ENCODE results near the gene LHX3. TPM values are rescaled to one million over a fixed set of nuclear protein-coding genes. Genes with fewer than 3 reads are reported as not detected.

LHX3 gene
- total RNA-seq, 1 donor from 2014 or later = not detected

DNA sequence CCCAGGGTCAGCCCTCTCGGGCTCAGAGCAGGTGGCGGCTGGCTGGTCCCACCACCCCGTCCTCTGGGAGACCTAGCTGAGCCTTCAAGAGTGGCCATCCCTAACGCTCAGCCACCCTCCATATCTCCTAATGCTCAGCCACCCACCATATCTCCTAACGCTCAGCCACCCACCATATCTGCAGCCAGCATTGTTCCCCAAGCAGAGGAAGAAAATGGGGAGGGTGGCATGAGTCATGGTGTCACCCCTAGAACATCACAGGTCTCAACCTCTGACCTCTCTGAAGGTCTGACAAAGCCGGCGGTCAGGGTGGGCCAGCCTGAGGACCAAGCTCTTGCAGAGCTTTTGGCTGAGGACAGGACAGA lies 14.7 kb downstream of the LHX3 start:
- H3K4me3 ChIP-seq = no peak overlapping the region
- no peaks in the 10 kb centered on the region for H3K36me3 ChIP-seq
- no peaks in the 10 kb centered on the region for H3K9me3 ChIP-seq
- H3K27me3 ChIP-seq = peaks cover 19% of the 10 kb centered on the region
- no peak for DNase-seq (ENCODE audit: extremely low spot score in 2 of 2)
- TF ChIP-seq POLR2AphosphoS5 (IDR thresholded peaks at IDR 0.05; ENCODE audit: insufficient read depth in 1 of 2, low read depth in 1 of 2) = no peak
- TF ChIP-seq POLR2A (IDR thresholded peaks at IDR 0.05) = no peak
- TF ChIP-seq, protein P1, sequence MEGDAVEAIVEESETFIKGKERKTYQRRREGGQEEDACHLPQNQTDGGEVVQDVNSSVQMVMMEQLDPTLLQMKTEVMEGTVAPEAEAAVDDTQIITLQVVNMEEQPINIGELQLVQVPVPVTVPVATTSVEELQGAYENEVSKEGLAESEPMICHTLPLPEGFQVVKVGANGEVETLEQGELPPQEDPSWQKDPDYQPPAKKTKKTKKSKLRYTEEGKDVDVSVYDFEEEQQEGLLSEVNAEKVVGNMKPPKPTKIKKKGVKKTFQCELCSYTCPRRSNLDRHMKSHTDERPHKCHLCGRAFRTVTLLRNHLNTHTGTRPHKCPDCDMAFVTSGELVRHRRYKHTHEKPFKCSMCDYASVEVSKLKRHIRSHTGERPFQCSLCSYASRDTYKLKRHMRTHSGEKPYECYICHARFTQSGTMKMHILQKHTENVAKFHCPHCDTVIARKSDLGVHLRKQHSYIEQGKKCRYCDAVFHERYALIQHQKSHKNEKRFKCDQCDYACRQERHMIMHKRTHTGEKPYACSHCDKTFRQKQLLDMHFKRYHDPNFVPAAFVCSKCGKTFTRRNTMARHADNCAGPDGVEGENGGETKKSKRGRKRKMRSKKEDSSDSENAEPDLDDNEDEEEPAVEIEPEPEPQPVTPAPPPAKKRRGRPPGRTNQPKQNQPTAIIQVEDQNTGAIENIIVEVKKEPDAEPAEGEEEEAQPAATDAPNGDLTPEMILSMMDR (IDR thresholded peaks at IDR 0.05) = no peak
- intact Hi-C loops (cut with DNase I) = no loop called here
- no peak overlapping the region for H3K27ac ChIP-seq
- H3K4me1 ChIP-seq = peaks cover 8% of the 10 kb centered on the region

DNA sequence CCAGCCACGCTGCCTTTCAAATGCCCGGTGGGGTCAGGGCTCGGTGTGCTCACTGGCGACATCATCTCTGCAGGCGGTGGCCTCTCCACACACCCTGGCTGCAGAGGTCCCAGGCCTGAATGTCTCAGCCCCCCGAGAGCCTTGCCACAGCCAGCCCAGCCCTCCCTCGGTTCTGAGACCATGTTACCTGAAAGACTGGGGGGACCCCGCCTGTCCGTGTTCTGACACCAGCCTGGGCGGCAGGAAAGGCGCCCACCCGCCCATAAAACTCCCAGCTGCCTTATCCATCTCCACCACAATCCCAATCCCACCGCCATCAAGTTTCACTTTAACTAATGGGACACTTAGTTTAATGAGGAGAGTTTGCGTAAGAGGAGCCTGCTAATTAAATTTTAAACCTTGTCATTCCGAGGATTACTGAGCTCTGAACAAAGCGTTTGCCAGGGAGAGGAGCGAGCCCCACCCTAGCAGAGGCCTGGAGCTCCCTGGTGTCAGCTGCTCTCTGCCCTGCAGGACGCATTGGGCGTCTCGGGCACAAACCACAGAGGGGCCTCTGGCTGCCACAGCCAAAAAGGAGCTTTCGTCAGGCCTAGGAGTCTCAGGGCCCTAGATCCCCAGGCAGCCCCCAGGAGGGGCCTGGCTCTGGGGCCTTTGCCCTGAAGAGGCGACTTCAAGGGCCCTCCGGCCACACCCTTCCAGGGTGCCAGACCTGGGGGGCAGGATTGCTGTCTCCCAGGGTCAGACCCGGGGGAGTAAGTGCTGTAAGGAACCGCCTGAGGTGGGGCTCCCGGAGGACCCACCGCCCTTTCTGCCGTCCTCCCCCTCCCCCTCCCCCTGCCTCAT lies 15.3 kb downstream of the LHX3 start:
- Histone ChIP-seq H3K9me3 (no peaks in the 10 kb centered on the region), H3K4me1 (peaks cover 8% of the 10 kb centered on the region), H3K36me3 (no peaks in the 10 kb centered on the region), H3K4me3 (no peak overlapping the region), H3K27ac (no peak overlapping the region), H3K27me3 (peaks cover 19% of the 10 kb centered on the region)
- intact Hi-C loops (cut with DNase I) = no loop called here
- TF ChIP-seq, protein P1 (IDR thresholded peaks at IDR 0.05) = no peak
- TF ChIP-seq POLR2A (IDR thresholded peaks at IDR 0.05) = no peak
- no peak for TF ChIP-seq POLR2AphosphoS5 (IDR thresholded peaks at IDR 0.05; ENCODE audit: insufficient read depth in 1 of 2, low read depth in 1 of 2)
- DNase-seq (ENCODE audit: extremely low spot score in 2 of 2) = no peak

DNA sequence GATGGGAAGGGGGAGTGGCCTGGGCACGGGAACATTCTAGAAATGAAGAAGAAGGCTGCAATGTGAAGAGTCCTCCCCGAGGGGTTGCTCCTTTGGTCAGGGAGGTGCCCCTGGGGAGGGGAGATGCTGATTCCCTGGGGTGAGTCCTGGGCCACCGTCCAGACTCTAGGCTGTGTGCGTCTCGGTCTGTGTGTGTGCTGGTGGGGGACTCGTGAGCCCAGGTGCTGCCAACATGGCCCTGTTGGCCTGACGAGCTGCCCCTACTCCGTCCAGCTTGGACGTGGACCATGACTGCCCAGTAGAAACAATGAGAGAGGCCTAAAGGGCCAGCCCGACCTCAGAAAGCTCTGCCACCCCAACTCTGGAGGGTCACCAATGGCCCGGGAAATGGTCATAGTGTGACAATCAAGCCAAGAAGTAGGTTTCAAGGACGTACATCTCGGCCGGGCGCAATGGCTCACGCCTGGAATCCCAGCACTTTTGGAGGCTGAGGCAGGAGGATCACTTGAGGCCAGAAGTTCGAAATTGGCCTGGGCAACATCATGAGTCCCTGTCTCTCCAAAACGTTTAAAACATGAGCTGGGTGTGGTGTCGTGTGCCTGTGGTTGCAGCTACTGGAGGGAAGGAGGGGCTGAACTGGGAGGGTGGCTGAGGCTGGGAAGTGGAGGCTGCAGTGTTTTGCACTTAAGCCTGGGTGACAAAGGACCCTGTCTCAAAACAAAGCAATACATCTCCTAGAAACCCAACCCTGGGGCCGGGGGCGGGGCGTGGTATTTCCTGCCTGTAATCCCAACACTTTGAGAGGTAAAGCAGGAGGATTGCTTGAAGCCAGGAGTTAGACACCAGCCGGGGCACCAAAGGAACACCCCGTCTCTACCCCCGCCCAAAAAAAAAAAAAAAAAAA lies 17.0 kb downstream of the LHX3 start:
- H3K36me3 ChIP-seq = no peaks in the 10 kb centered on the region
- DNase-seq (ENCODE audit: extremely low spot score in 2 of 2) = no peak
- intact Hi-C loops (cut with DNase I) = no loop called here
- H3K4me3 ChIP-seq = no peak overlapping the region
- no peak for TF ChIP-seq POLR2AphosphoS5 (IDR thresholded peaks at IDR 0.05; ENCODE audit: insufficient read depth in 1 of 2, low read depth in 1 of 2)
- TF ChIP-seq, protein P1 (IDR thresholded peaks at IDR 0.05) = no peak
- TF ChIP-seq POLR2A (IDR thresholded peaks at IDR 0.05) = no peak
- peaks cover 8% of the 10 kb centered on the region for H3K27me3 ChIP-seq
- no peaks in the 10 kb centered on the region for H3K9me3 ChIP-seq
- H3K4me1 ChIP-seq = peaks cover 6% of the 10 kb centered on the region
- H3K27ac ChIP-seq = no peak overlapping the region

DNA sequence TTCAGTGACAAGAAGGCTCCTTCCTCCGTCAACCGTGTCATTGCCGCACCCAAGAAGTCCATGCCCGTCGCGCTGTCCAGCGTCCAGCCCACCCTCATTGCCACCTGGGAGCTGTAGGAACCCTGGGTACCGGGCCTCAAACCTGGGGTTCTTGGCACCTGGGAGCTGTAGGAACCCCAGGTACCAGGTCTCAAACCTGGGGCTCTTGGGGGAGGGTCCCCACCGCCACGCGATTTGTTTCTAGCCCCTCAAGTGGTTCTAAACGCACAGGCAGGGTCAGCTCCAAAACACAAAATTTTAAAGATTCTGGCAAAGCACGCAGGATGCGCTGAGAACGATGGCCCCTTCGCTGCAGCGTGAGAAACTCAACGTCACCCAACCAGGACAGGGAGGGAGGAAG lies 17.7 kb downstream of the LHX3 start:
- intact Hi-C loops (cut with DNase I) = no loop called here
- no peak overlapping the region for H3K4me3 ChIP-seq

More for the DNA sequence above, 17.7 kb downstream of the LHX3 start:
- DNase-seq (ENCODE audit: extremely low spot score in 2 of 2) = no peak
- no peaks in the 10 kb centered on the region for H3K4me1 ChIP-seq
- peaks cover 1% of the 10 kb centered on the region for H3K27me3 ChIP-seq
- TF ChIP-seq, protein P1 (IDR thresholded peaks at IDR 0.05) = no peak
- TF ChIP-seq POLR2A (IDR thresholded peaks at IDR 0.05) = no peak
- TF ChIP-seq POLR2AphosphoS5 (IDR thresholded peaks at IDR 0.05; ENCODE audit: insufficient read depth in 1 of 2, low read depth in 1 of 2) = no peak
- no peak overlapping the region for H3K27ac ChIP-seq
- H3K36me3 ChIP-seq = no peaks in the 10 kb centered on the region
- no peaks in the 10 kb centered on the region for H3K9me3 ChIP-seq
